GM19099 (cell line): ENCODE measurements around the gene TBL1X.

Experiments used
- POLR2A ChIP-seq: IDR thresholded peaks from 3 replicates; pipeline ENCODE4 v1.6.1; 2011; ENCODE audit warnings: low read depth; ENCODE audit not compliant: insufficient read length; ENCODE audit errors: extremely low read depth

Gene TBL1X

GRCh38 chrX:9573282-9574106 lies 108.6 kb downstream of the TBL1X start:
- TF ChIP-seq POLR2A: no peak

DNA sequence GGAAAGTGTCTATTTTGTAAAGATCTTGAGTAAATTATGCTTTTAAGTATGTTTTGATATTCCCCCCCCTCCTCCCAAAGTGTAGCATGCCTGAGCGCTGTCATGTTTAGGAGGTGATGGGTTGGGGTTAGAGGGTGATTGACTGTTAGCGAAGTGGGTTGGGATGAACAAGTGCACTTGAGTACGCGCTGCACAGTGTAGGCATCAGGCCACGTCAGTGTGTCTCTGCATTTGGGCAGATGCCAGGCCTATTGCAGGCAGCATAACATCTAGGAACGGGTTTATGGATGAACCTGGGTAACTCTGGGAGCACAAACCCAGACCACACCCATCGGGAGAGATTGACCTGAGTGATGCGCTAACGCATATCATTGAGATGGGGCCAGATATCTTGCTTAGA lies 111.2 kb downstream of the TBL1X start:
- TF ChIP-seq POLR2A: no peak

GRCh38 chrX:9577555-9577954 lies 112.7 kb downstream of the TBL1X start:
- no peak for TF ChIP-seq POLR2A

DNA sequence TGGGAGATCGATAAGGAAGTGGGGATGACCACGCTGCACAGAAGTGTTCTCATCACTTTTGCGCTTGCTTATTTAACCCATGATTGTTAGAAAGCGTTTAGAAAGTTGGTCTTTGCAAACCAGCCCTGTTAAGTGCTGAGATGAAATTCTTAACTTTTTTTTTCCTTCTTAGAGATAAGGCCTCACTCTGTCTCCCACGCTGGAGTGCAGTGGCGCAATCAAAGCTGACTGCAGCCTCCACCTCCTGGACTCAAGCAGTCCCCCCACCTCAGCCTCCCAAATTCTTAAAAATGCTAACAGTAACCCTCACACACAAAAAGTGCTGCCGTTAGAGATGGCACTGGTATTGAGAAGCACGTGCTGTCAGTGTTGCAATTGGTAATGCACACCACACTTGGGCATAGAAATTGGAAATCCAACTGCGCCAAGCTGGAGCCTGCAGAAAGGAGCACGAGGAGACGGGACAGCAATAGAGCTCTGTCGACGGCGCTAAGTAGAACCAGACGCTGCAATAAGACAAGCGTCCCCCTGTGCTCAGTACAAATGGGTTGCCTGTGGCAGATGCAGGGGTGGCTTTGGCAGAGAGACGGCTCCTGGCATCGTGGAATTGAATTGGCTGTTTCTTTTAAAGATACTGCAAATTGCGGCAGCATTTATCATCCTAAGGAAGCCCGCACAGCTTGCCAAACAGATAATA lies 113.4 kb downstream of the TBL1X start:
- TF ChIP-seq POLR2A: no peak

GRCh38 chrX:9581771-9582385 lies 117.0 kb downstream of the TBL1X start:
- TF ChIP-seq POLR2A: no peak

DNA sequence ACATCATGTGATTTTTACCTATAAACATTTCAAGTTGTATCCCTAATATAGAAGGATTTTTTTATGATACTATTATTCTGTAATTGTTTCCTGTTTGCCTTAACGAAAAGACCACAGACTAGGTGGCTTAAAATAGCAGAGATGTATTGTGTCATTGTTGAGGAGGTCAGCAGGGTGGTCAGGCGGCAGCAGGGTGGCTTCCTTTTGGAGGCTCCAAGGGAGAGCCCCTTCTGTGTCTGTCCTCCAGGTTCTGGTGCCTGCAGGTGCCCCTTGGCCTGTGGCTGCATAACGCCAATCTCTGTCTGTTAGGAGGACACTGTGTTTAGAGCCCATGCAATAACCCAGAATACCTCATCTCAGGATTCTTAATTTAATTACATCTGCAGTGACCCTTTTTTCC lies 118.1 kb downstream of the TBL1X start:
- no peak for TF ChIP-seq POLR2A

- no peak for TF ChIP-seq POLR2A
These were observed 122.1 kb downstream of the TBL1X start for GRCh38 chrX:9586992-9587392.

DNA sequence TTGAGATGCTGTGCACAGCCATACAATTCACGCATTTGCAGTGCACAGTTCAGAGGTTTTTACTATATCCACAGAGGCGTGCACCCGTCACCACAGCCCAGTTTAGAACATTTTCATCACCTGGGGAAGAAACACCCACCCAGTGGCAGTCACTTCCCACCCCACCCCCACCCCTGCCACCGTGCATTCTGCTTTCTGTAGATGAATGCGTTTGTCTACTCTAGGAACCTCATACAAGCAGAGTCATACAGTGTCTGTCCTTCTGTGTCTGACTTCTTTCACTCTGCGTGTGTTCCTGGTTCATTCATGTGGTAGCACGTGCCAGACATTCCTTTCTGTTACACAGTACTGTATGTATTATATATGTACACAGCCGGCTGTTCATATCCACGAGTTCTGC lies 122.8 kb downstream of the TBL1X start:
- no peak for TF ChIP-seq POLR2A

DNA sequence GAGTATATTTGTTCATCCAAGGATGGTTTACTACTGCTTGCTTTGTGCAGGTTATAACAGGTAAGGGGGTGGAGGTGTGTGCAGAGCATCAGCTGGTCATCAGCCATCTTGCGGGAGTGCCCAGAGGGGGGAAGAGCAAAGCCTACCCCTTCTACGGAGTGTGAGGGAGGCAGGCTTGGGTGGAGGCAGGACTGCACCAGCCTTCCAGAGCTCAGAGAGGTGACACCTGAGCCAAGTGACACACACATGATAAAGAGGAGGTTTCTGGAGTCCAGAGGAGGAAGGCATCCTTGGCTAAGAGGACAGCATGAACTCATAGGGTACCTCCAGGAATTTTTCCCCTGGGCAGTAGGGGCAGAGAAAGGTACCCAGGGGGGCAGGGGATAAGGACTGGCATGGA lies 126.6 kb downstream of the TBL1X start:
- TF ChIP-seq POLR2A: no peak

DNA sequence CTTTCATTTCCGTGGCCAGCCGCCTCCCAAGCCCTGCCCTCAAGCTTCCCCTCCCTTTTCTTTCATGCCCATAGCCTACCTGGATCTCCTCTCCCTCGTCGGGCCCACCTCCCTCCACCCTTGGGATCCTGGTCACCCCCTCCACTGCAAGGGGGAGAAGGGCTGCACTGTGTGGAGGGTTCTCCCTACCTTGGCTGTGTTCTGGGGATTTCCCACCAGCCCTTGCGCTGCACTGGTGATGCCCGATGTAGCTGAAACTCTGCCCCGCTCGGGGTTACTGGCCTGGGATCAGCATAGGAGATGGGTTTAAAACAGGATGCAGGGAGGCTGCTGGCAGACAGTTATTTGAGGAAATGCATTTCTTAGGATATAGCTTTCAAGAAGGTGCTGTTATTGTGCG lies 128.9 kb downstream of the TBL1X start:
- no peak for TF ChIP-seq POLR2A

- TF ChIP-seq POLR2A: no peak
These were observed 130.3 kb downstream of the TBL1X start for GRCh38 chrX:9595174-9595573.

GRCh38 chrX:9596837-9597236 lies 132.0 kb downstream of the TBL1X start:
- no peak for TF ChIP-seq POLR2A

GRCh38 chrX:9597361-9598035 lies 132.6 kb downstream of the TBL1X start:
- TF ChIP-seq POLR2A: no peak

GRCh38 chrX:9598344-9598743 lies 133.5 kb downstream of the TBL1X start:
- no peak for TF ChIP-seq POLR2A
